ENCODE measurements around the gene PI4KA.
"Not testable (repeated sequence)": the region's sequence is repeated elsewhere in the genome, so short reads cannot be mapped to it uniquely, and the experiment has no call there.

Gene PI4KA

DNA sequence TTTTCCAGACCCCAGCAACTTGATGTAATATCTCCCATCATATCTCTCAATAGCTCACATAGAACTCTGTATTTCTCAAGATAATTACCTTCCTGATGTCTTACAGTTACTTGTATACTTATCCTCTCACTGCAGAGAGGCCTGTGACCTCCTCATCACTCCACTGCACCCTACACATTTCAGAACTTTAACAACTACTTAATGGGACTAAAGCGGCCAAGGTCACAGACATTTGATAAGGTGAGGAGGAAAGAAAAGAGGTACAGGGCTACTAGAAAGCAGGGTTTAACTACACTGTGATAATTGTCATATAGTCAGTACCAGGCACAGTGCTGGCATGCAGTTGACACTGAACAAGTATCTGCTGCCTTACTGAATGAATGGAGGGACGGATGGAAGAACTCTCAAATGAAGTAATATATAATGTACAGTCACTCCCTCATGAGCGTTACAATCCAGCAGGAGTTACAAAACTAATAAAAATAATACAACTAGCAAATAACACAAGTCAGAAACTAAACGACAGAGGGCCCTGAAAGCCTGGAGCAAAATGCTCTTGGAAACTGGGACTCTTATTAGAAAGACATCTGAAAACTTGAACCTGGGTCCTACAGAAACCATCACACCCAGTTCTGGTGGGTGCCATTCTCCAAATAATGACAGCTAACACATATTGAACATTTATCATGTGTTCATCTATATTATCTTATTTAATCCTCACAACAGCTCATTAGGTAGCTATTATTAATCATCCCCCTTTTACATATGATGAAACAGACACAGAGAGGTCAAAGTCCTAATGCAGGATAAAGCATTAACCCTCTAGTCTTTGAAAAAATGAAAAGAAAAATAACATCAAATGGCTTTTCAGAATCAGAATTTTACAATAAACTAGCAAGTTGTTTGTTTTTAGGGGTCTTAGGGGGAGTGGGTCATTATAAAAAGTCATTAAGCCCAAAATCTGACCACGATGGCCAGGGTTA lies 14.3 kb downstream of the PI4KA start:
- no peak for DNase-seq

DNA sequence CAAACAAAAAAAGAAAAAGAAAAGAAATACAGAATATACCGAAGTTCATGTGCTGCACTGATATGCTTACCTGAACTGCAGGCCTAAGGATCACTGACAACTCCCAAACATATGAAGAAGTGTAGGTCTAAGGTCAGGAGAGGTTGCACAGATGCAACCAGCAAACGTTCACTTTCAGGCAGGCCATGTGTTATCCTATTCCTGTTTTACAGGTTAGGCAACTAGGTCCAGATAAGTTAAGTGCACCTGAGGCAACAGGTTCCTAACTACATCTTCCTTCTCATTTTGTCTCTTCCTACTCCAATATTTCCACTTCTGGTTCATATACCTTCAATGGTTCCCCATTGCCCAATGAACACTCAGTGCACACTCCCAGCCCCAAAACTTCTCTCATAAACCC lies 15.1 kb downstream of the PI4KA start:
- no peak for DNase-seq

- no peak for DNase-seq
These were observed 17.8 kb downstream of the PI4KA start for GRCh38 chr22:20840646-20841371.

GRCh38 chr22:20839837-20840645 lies 18.6 kb downstream of the PI4KA start:
- DNase-seq, result no peak

DNA sequence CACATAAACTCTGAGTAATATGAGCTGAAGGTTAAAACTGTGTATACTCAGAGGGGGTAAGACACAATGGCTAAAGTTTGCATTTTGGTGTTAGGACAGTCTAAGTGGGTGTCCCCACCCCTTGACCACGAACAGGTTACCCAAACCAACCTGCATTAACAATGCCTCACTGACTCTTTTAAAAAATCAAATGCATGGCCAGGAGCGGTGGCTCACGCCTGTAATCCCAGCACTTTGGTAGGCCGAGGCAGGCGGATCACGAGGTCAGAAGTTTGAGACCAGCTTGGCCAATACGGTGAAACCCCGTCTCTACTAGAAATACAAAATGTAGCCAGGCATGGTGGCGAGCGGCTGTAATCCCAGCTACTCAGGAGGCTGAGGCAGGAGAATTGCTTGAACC lies 19.3 kb downstream of the PI4KA start:
- not testable (repeated sequence) for DNase-seq

DNA sequence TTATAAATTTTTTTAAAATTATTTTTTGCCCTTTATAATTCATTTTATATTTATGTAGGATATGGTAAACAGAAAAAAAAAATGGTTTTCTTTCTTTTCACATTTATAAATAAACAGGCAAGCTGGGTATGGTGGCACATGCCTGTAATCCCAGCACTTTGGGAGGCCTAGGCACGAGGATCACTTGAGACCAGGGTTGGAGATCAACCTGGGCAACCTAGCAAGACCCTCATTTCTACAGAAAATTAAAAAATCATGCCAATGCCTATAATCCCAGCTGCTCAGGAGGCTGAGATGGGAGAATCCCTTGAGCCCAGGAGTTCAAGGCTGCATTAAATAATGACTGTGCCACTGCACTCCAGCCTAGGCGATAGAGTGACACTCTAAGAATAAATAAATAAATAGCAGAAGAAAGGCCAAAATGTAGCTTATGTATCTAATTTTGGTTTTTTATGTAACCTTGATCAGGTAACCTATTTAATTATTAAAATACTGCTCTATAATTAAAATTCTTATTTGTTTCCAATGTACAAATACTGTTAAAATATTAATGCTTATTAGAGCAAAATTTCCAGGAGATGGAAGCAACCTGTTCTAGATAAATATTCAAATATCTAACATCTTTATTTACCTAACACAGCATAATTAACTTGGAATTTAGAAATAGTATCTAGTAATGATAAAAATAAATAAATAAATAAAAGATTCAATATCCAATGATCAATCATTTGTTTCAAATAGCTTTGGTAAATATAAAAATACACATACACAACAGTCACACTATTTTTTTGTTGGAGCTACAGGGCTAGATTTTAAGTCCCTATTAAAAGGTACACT lies 21.4 kb downstream of the PI4KA start:
- DNase-seq, result no peak

DNA sequence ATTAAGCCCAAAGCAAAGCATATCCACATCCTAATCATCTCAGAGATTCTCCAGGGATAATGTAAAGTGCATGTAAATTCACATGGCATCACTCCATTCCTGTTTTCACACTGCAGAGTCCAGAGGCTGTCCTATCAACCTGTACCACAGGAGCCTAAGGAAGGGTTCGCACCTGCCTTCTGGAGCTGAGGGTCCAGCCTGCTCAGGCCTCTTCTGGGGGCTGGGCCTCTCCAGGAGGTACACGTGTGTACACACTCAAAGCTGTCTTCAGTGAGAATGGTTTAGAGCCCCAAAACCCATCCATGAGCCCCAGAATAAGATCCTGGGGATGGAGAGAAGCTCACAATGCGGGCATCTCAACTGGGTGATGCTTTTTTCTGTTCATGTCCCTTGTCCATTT lies 23.9 kb downstream of the PI4KA start:
- no peak for DNase-seq

DNA sequence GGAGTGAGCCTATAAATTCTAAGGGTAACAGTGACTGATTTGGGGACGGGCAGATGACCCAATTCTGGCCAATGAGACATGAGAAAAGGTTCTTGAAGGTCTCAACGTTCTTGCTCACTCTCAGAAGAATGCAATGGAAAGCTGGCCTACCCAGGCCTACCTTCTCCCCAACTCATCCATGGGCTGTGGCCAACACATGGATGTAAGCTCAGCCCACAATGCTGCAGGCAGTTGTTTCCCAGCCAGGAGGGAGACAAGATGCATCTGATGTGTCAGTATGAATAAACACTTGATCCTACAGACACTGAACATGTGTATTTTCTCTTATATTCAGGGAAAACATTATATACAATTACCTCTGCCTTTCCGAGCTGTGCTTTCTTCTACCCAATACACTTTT lies 24.4 kb downstream of the PI4KA start:
- no peak for DNase-seq

DNA sequence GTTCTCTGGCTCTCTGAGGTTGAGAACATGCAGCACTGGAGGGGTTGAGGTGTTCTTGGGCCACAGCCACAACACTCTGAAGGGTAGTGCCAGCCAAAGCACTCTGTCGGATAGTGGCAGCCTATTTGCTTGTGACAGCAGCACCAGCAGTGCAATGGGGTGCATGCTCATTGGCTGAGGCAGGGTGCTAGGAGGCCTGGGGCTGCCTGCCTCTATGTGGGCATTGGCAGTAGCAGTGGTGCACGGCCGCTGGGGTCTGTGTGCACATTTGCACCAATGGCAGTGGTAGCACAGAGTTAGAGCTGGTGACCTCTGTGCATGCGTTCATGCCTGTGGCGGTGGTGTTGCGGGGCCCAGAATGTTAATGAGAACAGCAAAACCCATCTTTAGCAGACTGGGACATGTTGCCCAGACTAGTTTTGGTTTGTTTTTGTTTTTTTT lies 25.4 kb downstream of the PI4KA start:
- DNase-seq, result no peak

- no peak for DNase-seq
These were observed 29.0 kb downstream of the PI4KA start for GRCh38 chr22:20829491-20830134.

- DNase-seq, result not testable (repeated sequence)
These were observed 32.0 kb downstream of the PI4KA start for GRCh38 chr22:20826373-20827152.

- no peak for DNase-seq
These were observed 33.0 kb downstream of the PI4KA start for GRCh38 chr22:20825624-20826023.

- not testable (repeated sequence) for DNase-seq
These were observed 33.4 kb downstream of the PI4KA start for GRCh38 chr22:20825216-20825615.

- DNase-seq, result no peak
These were observed 35.3 kb downstream of the PI4KA start for GRCh38 chr22:20823264-20823663.

- DNase-seq, result no peak
These were observed 36.4 kb downstream of the PI4KA start for GRCh38 chr22:20822240-20822639.

DNA sequence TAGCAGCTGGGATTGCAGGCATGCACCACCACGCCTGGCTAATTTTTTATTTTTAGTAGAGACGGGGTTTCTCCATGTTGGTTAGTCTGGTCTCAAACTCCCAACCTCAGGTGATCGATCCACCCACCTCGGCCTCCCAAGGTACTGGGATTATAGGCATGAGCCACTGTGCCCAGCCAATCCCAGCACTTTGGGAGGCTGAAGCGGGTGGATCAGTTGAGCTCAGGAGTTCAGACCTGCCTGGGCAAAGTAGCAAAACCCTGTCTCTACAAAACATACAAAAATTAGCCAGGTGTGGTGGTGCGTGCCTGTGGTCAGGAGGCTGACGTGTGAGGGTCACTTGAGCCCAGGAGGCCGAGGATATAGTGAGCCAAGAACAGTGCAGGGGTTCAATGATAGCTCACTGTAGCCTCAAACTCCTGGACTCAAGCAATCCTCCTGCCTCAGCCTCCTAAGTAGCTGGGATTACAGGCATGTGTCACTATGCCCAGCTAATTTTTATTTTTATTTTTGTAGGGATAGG lies 36.8 kb downstream of the PI4KA start:
- DNase-seq, result not testable (repeated sequence)

GRCh38 chr22:20819471-20819870 lies 39.1 kb downstream of the PI4KA start:
- no peak for DNase-seq

GRCh38 chr22:20818471-20818870 lies 40.1 kb downstream of the PI4KA start:
- no peak for DNase-seq

DNA sequence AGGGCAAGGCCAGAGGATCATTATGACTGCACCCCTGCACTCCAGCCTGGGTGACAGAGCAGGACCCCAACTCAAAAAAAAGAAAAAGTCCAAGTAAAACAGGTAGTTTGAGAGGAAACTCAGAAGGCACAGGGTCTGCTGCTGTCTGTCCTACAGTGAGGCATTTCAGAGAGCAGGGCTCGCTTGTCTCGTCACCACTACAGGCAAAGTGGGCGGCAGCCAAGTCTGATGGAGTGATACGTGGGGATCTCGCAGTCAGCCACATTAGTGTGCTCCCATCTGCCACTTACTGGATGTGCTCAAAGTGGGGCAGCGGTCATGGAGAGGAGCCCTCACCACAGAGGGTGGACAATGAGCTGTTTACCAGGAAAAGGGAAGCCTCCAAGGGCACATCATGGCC lies 42.1 kb downstream of the PI4KA start:
- no peak for DNase-seq

DNA sequence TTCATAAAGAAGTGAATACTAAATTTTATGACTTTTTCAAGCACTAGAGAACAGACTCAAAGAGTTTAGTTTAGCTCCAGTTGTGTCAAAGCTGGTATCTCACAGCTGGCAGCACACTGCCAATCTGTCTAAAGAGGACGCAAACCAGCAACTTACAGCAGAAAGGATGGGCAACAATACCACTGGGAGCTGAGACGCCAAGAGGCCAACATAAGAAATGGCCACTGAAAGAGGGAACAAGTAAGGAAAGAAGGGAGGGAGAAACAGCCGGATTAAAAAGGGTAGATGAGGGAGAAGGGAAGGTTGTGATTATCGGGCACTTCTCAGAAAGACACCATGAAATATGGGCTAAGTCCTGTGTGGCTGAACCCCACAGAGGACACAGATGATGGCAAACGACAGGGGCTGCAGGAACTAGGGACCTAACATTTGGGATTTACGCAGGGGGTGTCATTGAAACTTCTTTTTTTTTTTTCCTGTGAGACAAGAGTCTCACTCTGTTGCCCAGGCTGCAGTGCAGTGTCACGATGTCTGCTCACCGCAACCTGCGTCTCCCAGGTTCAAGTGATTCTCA lies 43.0 kb downstream of the PI4KA start:
- DNase-seq, result no peak
